ENCODE results near the gene AQP5.

AQP5 gene

GRCh38 chr12:49949866-49950265 is 11.8 kb upstream of the AQP5 start:
- DNase-seq (ENCODE audit: low read depth in 2 of 2, low spot score in 1 of 2) = no peak

GRCh38 chr12:49950273-49951251 is 11.1 kb upstream of the AQP5 start, which contains the start of gene AQP2:
Gene AQP2, plus strand, starts transcription at chr12:49950737. Its CDS starts 94 bp downstream, at chr12:49950831.
- DNase-seq (ENCODE audit: low read depth in 2 of 2, low spot score in 1 of 2) = no peak

- no peak for DNase-seq (ENCODE audit: low read depth in 2 of 2, low spot score in 1 of 2)
Observed at GRCh38 chr12:49951411-49952240, 10.0 kb upstream of the AQP5 start.

- DNase-seq (ENCODE audit: low read depth in 2 of 2, low spot score in 1 of 2) = no peak
Observed at GRCh38 chr12:49952391-49953055, 9.1 kb upstream of the AQP5 start.

- DNase-seq (ENCODE audit: low read depth in 2 of 2, low spot score in 1 of 2) = no peak
Observed at GRCh38 chr12:49953151-49953550, 8.5 kb upstream of the AQP5 start.

- DNase-seq (ENCODE audit: low read depth in 2 of 2, low spot score in 1 of 2) = no peak
Observed at GRCh38 chr12:49953961-49954846, 7.5 kb upstream of the AQP5 start.

- no peak for DNase-seq (ENCODE audit: low read depth in 2 of 2, low spot score in 1 of 2)
Observed at GRCh38 chr12:49954863-49955830, 6.5 kb upstream of the AQP5 start.

- no peak for DNase-seq (ENCODE audit: low read depth in 2 of 2, low spot score in 1 of 2)
Observed at GRCh38 chr12:49955899-49956662, 5.6 kb upstream of the AQP5 start.

- no peak for DNase-seq (ENCODE audit: low read depth in 2 of 2, low spot score in 1 of 2)
Observed at GRCh38 chr12:49956663-49957569, 4.8 kb upstream of the AQP5 start.

- no peak for DNase-seq (ENCODE audit: low read depth in 2 of 2, low spot score in 1 of 2)
Observed at GRCh38 chr12:49957570-49957967, 4.1 kb upstream of the AQP5 start.

GRCh38 chr12:49959685-49960473 is 1.8 kb upstream of the AQP5 start:
- no peak for DNase-seq (ENCODE audit: low read depth in 2 of 2, low spot score in 1 of 2)

GRCh38 chr12:49960474-49961110 is 1.1 kb upstream of the AQP5 start:
- DNase-seq (ENCODE audit: low read depth in 2 of 2, low spot score in 1 of 2) = no peak

- no peak for DNase-seq (ENCODE audit: low read depth in 2 of 2, low spot score in 1 of 2)
Observed at GRCh38 chr12:49961993-49962764, 507 bp downstream of the AQP5 start.

- DNase-seq (ENCODE audit: low read depth in 2 of 2, low spot score in 1 of 2) = no peak
Observed at GRCh38 chr12:49962861-49963765, 1.4 kb downstream of the AQP5 start.
